ENCODE data around the gene ARFGEF2. TPM values are rescaled to one million over a fixed set of nuclear protein-coding genes. Genes with fewer than 3 reads are reported as not detected.

The ARFGEF2 gene
- total and polyA plus RNA-seq, 8 donors, result 22.1 to 34.5 (median 23.1) TPM

- DNase-seq (no peak), ATAC-seq (no peak)
- no peak overlapping the region for H3K27ac ChIP-seq
- intact Hi-C loops (cut with DNase I), result no loop called here
- H3K4me1 ChIP-seq, result peaks cover 0 to 22% of the 10 kb centered on the region in 2 donors
- no peak overlapping the region for H3K4me3 ChIP-seq
- no peak for TF ChIP-seq CTCF (IDR thresholded peaks at IDR 0.05)
- no peaks in the 10 kb centered on the region for H3K27me3 ChIP-seq
- no peaks in the 10 kb centered on the region for H3K9me3 ChIP-seq
- peaks cover 0 to 20% of the 10 kb centered on the region in 2 donors for H3K36me3 ChIP-seq
These were observed 16.2 kb downstream of the ARFGEF2 start for GRCh38 chr20:48937674-48938073.

GRCh38 chr20:48938670-48939069 lies 17.2 kb downstream of the ARFGEF2 start:
- TF ChIP-seq CTCF (IDR thresholded peaks at IDR 0.05), result no peak
- ATAC-seq (no peak), DNase-seq (no peak)
- intact Hi-C loops (cut with DNase I), result no loop called here
- Histone ChIP-seq H3K9me3 (no peaks in the 10 kb centered on the region), H3K27me3 (no peaks in the 10 kb centered on the region), H3K36me3 (peaks cover 0 to 30% of the 10 kb centered on the region in 2 donors), H3K4me1 (peaks cover 0 to 16% of the 10 kb centered on the region in 2 donors), H3K4me3 (no peak overlapping the region), H3K27ac (no peak overlapping the region)

DNA sequence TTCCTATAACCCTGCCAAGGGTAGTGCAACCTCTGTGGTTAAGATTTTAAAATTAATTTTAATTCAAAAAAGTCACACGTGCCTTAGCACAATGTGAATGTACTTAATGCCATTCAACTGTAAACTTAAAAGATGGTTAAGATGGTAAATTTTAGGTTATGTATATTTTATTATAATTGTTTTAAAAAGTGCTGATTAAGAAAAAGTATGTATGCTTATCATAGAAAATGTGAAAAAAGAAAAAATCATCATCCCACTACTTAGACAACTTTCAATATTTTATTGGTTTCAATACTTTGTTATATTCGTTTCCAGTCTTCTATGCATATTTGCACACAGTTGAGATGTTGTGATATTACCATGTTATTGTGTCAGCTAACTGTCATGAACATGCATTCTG lies 18.7 kb downstream of the ARFGEF2 start:
- H3K36me3 ChIP-seq, result peaks cover 0 to 45% of the 10 kb centered on the region in 2 donors
- no peaks in the 10 kb centered on the region for H3K9me3 ChIP-seq
- no peak overlapping the region for H3K4me3 ChIP-seq
- intact Hi-C loops (cut with DNase I), result no loop called here
- no peaks in the 10 kb centered on the region for H3K27me3 ChIP-seq
- no peak for ATAC-seq
- no peak overlapping the region for H3K27ac ChIP-seq
- DNase-seq, result no peak
- no peak for TF ChIP-seq CTCF (IDR thresholded peaks at IDR 0.05)
- H3K4me1 ChIP-seq, result peaks cover 0 to 8% of the 10 kb centered on the region in 2 donors

GRCh38 chr20:48941467-48941866 lies 20.0 kb downstream of the ARFGEF2 start:
- H3K27me3 ChIP-seq, result no peaks in the 10 kb centered on the region
- peaks cover 0 to 58% of the 10 kb centered on the region in 2 donors for H3K36me3 ChIP-seq
- H3K9me3 ChIP-seq, result no peaks in the 10 kb centered on the region
- H3K4me3 ChIP-seq, result no peak overlapping the region
- peaks cover 0 to 6% of the 10 kb centered on the region in 2 donors for H3K4me1 ChIP-seq
- no peak overlapping the region for H3K27ac ChIP-seq
- no peak for DNase-seq
- intact Hi-C loops (cut with DNase I), result no loop called here
- ATAC-seq, result no peak
- TF ChIP-seq CTCF (IDR thresholded peaks at IDR 0.05), result no peak

- intact Hi-C loops (cut with DNase I), result no loop called here
- DNase-seq, result no peak
- TF ChIP-seq CTCF (IDR thresholded peaks at IDR 0.05), result no peak
- Histone ChIP-seq H3K4me3 (no peak overlapping the region), H3K4me1 (no peaks in the 10 kb centered on the region), H3K9me3 (no peaks in the 10 kb centered on the region), H3K27ac (no peak overlapping the region), H3K27me3 (no peaks in the 10 kb centered on the region), H3K36me3 (peaks cover 0 to 67% of the 10 kb centered on the region in 2 donors)
- no peak for ATAC-seq
These were observed 21.2 kb downstream of the ARFGEF2 start for GRCh38 chr20:48942730-48943129.
